NCI-H69 (cell line): ENCODE measurements around the gene EPHB6.

Experiments
- DNase-seq: peaks from one replicate; lab custom pipeline; 2025; lab: John Stamatoyannopoulos, UW

Gene EPHB6

GRCh38 chr7:142898377-142899170, 43.7 kb downstream of the EPHB6 start:
- peak; percentile 53 for DNase-seq

DNA sequence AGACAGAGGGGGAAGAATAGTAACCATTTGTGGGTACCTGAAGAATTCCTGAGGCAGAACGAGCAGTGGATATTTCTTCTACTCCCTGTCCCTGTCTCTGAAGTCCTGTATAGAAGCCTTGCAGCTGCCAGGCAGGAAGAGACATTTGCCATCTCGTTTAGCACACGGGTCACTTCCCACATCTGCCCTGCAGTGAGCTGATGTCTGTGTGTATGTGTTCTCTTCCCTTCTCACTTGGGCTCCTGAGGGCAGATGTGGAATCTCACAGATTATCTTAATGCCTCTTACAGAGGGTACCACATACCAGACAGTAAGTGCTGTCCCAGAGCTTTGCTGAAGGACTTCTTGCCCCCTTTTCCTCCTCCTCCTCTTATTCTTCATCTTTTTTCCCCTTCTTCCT, 44.8 kb downstream of the EPHB6 start:
- DNase-seq: no peak

DNA sequence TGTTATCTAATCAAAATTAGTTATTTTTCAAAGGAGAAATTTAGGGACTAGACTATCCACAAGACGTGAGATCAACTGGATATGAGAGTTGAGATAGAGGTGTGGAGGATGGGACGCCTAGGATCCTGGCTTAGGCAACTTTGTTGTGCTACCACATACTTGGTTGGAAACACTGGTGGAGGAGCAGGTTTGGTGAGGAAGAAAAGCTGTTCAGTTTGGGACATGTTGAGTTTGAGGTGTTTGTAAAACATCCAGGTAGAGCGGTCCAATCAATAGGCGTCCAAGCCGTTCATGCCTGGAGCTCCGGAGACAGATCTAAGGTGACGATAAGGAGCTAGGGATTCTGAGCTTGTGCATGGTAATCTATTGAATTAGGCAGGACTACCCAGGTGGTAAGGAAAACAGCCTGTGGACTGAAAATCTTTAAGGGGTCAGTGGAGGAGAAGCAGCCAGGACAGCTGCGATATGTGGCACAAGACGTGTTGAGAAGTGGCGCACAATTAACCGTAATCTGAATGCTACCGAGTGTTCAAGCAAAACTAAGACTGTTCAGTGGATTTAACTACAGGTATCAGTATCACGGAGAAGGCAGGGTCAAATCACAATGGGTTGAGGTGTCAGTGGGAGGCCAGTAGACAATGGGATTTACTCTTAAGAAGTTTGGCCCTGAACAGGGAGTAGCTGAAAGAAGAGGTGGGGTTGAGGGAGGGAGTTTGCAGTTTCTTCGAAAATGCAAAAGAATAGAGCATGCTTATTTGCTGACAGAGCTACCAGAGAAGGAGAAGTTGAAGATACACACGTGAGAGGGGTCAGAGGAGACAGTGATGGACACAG, 46.8 kb downstream of the EPHB6 start:
- no peak for DNase-seq

GRCh38 chr7:142904128-142904527, 49.3 kb downstream of the EPHB6 start:
- DNase-seq: no peak

DNA sequence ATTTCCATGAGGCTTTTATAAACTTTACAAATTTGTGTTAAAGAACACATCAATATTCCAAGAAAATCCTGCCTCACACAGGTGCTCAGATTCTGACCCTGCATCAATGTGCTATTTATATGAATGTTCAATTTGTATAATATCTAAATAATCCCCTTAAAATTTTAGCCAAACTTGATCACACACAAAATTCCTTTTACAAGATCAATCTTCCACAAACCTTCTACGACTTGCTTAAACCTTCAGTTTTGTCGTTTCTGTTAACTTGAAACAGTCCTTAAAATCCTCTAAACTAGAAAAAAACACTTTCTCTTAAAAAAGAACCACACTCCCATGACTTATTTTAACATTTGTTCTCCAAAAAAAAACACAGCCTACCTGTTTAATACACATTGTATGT, 50.9 kb downstream of the EPHB6 start:
- DNase-seq: no peak

- no peak for DNase-seq
Measured at GRCh38 chr7:142906643-142907042, 51.8 kb downstream of the EPHB6 start.

GRCh38 chr7:142908290-142908689, 53.4 kb downstream of the EPHB6 start:
- DNase-seq: no peak

DNA sequence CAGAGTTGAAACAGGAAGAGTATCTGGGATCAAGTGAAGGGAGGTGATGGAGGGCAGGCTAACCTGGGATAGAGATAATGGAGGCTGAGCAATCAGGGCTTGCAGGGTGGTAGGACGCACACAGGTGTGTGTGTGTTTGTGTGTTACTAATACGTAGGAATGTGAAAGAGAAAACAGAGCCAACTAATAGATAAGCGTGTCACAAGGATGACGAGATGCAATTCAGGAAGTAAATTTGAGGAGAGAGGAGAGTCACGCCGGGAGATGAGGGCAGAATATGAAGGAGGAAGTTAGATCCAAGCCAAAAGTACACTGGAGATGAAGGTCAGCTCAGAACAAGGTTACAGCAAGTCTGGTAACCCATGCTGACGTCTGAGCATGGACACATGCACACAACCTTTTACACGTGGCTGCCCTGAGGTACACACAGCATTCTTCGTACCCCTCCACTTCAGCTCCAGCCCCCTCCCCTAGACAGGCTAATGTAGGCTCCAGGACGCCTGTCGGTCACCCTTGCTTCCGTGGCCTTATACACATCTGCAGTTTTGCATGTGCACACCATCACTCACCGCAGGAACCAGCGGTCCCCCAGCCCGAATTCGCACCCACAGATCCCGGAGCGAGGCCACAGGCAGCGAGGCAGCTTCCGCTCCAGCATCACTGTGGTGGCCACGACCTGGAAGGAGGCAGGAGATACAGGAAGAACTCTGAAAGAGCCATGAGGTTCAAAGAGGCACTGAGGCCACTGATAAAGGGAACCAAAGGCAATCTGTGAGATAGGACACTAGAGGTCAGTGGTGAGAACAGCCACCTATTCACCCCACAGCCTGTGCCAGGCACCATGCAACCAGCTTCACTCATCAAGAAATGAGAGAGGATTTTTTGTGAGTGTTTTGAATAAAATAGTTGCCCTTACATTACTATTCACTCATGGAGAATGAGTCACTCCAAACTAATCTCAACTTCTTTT, 54.3 kb downstream of the EPHB6 start:
- DNase-seq: no peak

GRCh38 chr7:142910031-142910433, 55.2 kb downstream of the EPHB6 start:
- DNase-seq: no peak

- DNase-seq: no peak
Measured at GRCh38 chr7:142910481-142910880, 55.6 kb downstream of the EPHB6 start.

DNA sequence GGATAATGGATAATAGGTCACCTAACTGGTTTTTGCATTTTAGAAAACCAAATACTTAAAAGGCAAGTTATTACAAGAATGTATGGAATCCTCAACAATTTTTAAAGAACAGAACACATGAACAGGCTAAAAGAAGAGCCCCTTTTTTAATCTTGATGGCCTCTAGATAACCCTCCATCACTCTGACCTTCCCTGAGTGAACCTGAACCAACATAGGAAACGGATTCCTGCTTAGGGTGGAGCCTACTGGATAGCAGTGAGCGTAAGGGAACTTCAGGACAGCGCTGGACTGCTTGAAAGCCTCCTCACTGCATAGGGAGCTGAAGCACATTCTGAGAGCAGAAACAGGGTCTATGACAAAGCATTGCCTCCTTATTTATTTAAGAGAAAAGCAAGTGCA, 58.2 kb downstream of the EPHB6 start:
- no peak for DNase-seq

- no peak for DNase-seq
Measured at GRCh38 chr7:142913566-142913965, 58.7 kb downstream of the EPHB6 start.

DNA sequence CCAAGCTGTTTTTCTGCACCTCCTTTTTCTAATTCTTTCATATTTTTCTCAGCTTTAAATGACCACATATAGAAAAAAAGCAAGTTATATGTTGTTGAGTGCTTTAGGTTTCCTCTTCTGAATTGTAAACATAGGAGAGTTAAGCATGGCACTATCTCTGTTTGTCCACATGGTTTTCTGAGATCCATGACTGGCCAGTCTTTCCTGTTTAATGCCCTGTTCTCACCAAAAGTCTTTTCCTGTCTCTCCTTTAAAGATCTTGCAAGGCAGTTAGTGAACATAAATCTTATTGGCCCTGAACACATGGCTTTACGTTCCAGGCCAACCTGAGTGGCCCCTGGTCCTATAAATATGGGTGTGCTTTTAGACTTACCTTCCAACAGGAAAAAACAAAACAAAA, 59.2 kb downstream of the EPHB6 start:
- no peak for DNase-seq

- no peak for DNase-seq
Measured at GRCh38 chr7:142915315-142915714, 60.4 kb downstream of the EPHB6 start.

- no peak for DNase-seq
Measured at GRCh38 chr7:142916508-142916907, 61.6 kb downstream of the EPHB6 start.

DNA sequence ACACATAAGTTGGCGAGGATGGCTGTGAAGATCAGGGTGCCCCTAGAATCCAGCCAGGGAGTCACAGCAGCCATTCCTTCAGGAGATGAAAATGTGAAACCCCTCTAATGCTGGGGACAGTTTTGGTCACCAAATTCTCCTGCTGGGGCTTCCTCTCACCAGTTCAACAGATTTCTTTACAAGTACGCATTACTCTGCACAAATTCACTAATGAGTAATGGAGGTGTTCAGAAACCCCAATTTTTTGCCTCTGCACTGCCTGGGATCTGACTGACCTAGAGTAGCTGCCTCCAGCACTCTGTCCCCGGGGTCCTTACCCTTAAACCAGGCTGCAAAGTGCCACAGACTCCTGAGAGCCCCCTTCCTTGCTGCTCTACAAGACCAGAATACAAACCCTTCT, 62.6 kb downstream of the EPHB6 start:
- no peak for DNase-seq

- DNase-seq: no peak
Measured at GRCh38 chr7:142918901-142919300, 64.0 kb downstream of the EPHB6 start.

DNA sequence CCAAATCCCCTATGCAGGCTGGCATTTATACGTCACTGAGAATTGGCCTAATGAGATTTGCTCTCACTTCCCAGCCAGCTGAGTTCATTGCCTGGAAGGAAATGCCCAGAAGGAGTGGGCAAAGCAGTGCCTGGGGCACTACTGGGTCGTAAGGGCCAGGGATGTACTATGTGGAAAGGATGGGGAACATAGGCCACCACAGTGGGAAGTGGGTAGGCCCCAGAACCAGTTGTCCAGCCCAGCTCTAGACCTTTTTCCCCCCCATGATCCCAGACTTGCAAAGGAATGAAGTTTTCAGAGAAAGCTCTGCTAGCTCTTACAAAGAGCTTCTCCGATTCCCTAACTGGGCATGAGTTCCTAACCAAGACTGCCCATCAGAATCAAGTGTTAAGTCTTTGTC, 64.8 kb downstream of the EPHB6 start:
- no peak for DNase-seq
